HG02642 (cell line): ENCODE data around the gene GM2A.
"Not testable (repeated sequence)": the region's sequence is repeated elsewhere in the genome, so short reads cannot be mapped to it uniquely, and the experiment has no call there.

Source experiments
- ATAC-seq: cut with Tn5 transposase; IDR thresholded peaks from one replicate; pipeline ENCODE4 v1.9.1; 2021; ENCODE audit warnings: mild to moderate bottlenecking; ENCODE audit not compliant: unreplicated experiment, poor library complexity

Gene GM2A

GRCh38 chr5:151283120-151283825, 30.3 kb downstream of the GM2A start:
- ATAC-seq: no peak

- no peak for ATAC-seq
These were observed 31.5 kb downstream of the GM2A start for GRCh38 chr5:151284392-151284967.

GRCh38 chr5:151285683-151286082, 32.7 kb downstream of the GM2A start:
- no peak for ATAC-seq

GRCh38 chr5:151286246-151286645, 33.3 kb downstream of the GM2A start:
- ATAC-seq: no peak

- ATAC-seq: no peak
These were observed 35.2 kb downstream of the GM2A start for GRCh38 chr5:151288180-151288579.

- no peak for ATAC-seq
These were observed 40.6 kb downstream of the GM2A start for GRCh38 chr5:151293624-151294023.

- no peak for ATAC-seq
These were observed 42.2 kb downstream of the GM2A start for GRCh38 chr5:151295138-151295537.

- ATAC-seq: no peak
These were observed 42.9 kb downstream of the GM2A start for GRCh38 chr5:151295791-151296477.

- ATAC-seq: no peak
These were observed 43.5 kb downstream of the GM2A start for GRCh38 chr5:151296478-151296830.

- ATAC-seq: no peak
These were observed 44.0 kb downstream of the GM2A start for GRCh38 chr5:151296974-151297373.

- peak; percentile 93 for ATAC-seq
These were observed 45.3 kb downstream of the GM2A start for GRCh38 chr5:151298063-151298855.

GRCh38 chr5:151303666-151304065, 50.7 kb downstream of the GM2A start, which contains the start of gene SLC36A3:
SLC36A3 (minus strand) TSS chr5:151303766; CDS start chr5:151303354, 412 bp downstream.
- no peak for ATAC-seq

GRCh38 chr5:151309266-151309665, 56.3 kb downstream of the GM2A start:
- not testable (repeated sequence) for ATAC-seq

- not testable (repeated sequence) for ATAC-seq
These were observed 56.8 kb downstream of the GM2A start for GRCh38 chr5:151309821-151310220.

GRCh38 chr5:151310932-151311331, 57.9 kb downstream of the GM2A start:
- ATAC-seq: no peak

- no peak for ATAC-seq
These were observed 59.9 kb downstream of the GM2A start for GRCh38 chr5:151312756-151313324.

GRCh38 chr5:151313357-151313756, 60.4 kb downstream of the GM2A start:
- ATAC-seq: no peak

GRCh38 chr5:151315998-151316597, 63.1 kb downstream of the GM2A start:
- ATAC-seq: peak; percentile 80

- ATAC-seq: no peak
These were observed 64.9 kb downstream of the GM2A start for GRCh38 chr5:151317871-151318270.
